GM18519 (cell line): Measurements from ENCODE around the gene CCDC54.
"Not testable (repeated sequence)": the region's sequence is repeated elsewhere in the genome, so short reads cannot be mapped to it uniquely, and the experiment has no call there.

Source experiments
- ATAC-seq: cut with Tn5 transposase; IDR thresholded peaks from one replicate; pipeline ENCODE4 v1.9.1; 2021; ENCODE audit warnings: mild to moderate bottlenecking, moderate library complexity; ENCODE audit not compliant: unreplicated experiment, low FRiP score

CCDC54 gene

GRCh38 chr3:107377151-107377550 is at the start of gene CCDC54:
Gene CCDC54, plus strand, starts transcription at chr3:107377439. Its CDS starts 149 bp downstream, at chr3:107377588.
- ATAC-seq, result no peak

GRCh38 chr3:107328069-107328468 is 49.2 kb upstream of the CCDC54 start:
- no peak for ATAC-seq

- no peak for ATAC-seq
Observed at GRCh38 chr3:107329088-107329487, 48.2 kb upstream of the CCDC54 start.

GRCh38 chr3:107339690-107340089 is 37.5 kb upstream of the CCDC54 start:
- not testable (repeated sequence) for ATAC-seq

GRCh38 chr3:107344722-107345121 is 32.5 kb upstream of the CCDC54 start:
- ATAC-seq, result no peak

GRCh38 chr3:107345822-107346405 is 31.3 kb upstream of the CCDC54 start:
- ATAC-seq, result no peak

GRCh38 chr3:107346564-107346963 is 30.7 kb upstream of the CCDC54 start:
- no peak for ATAC-seq

- no peak for ATAC-seq
Observed at GRCh38 chr3:107347751-107348150, 29.5 kb upstream of the CCDC54 start.

GRCh38 chr3:107356706-107357105 is 20.5 kb upstream of the CCDC54 start:
- no peak for ATAC-seq

- no peak for ATAC-seq
Observed at GRCh38 chr3:107361633-107362032, 15.6 kb upstream of the CCDC54 start.

- ATAC-seq, result no peak
Observed at GRCh38 chr3:107365051-107365450, 12.2 kb upstream of the CCDC54 start.

GRCh38 chr3:107366766-107367165 is 10.5 kb upstream of the CCDC54 start:
- no peak for ATAC-seq

- no peak for ATAC-seq
Observed at GRCh38 chr3:107367353-107367752, 9.9 kb upstream of the CCDC54 start.

- no peak for ATAC-seq
Observed at GRCh38 chr3:107368654-107369398, 8.4 kb upstream of the CCDC54 start.

- no peak for ATAC-seq
Observed at GRCh38 chr3:107369791-107370190, 7.4 kb upstream of the CCDC54 start.

GRCh38 chr3:107370907-107371306 is 6.3 kb upstream of the CCDC54 start:
- no peak for ATAC-seq

GRCh38 chr3:107372506-107372905 is 4.7 kb upstream of the CCDC54 start:
- ATAC-seq, result no peak

- no peak for ATAC-seq
Observed at GRCh38 chr3:107373896-107374295, 3.3 kb upstream of the CCDC54 start.

- ATAC-seq, result no peak
Observed at GRCh38 chr3:107375682-107376081, 1.6 kb upstream of the CCDC54 start.

GRCh38 chr3:107382631-107383030 is 5.4 kb downstream of the CCDC54 start:
- no peak for ATAC-seq

GRCh38 chr3:107384428-107384827 is 7.2 kb downstream of the CCDC54 start:
- ATAC-seq, result no peak

GRCh38 chr3:107384907-107385306 is 7.7 kb downstream of the CCDC54 start:
- ATAC-seq, result no peak
